ENCODE measurements around the gene PRSS36.
"Not testable (repeated sequence)": the region's sequence is repeated elsewhere in the genome, so short reads cannot be mapped to it uniquely, and the experiment has no call there.

Gene PRSS36

GRCh38 chr16:31148281-31148728 is 1.6 kb downstream of the PRSS36 start:
- Histone ChIP-seq H4K20me1 (ENCODE audit: insufficient read depth) (no peaks in the 10 kb centered on the region), H3K27me3 (ENCODE audit: insufficient read depth, low read depth) (no peaks in the 10 kb centered on the region; the same call in 1 of the 2 replicates), H3K36me3 (ENCODE audit: insufficient read depth) (no peaks in the 10 kb centered on the region), H3K79me2 (ENCODE audit: insufficient read depth, low read depth) (no peaks in the 10 kb centered on the region), H3K27ac (no peak overlapping the region), H3K9ac (no peak overlapping the region), H3K4me3 (IDR thresholded peaks at IDR 0.05; ENCODE audit: insufficient read depth, low read depth, low read length) (no peak overlapping the region), H2AFZ (ENCODE audit: low read depth) (no peak overlapping the region), H3K4me1 (ENCODE audit: low read depth, poor library complexity, severe bottlenecking) (no peaks in the 10 kb centered on the region), H3K4me2 (no peak overlapping the region)
- TF ChIP-seq CTCF (conservative IDR thresholded peaks at IDR 0.05; ENCODE audit: low read depth, low read length), result no peak

- Histone ChIP-seq H3K4me1 (ENCODE audit: low read depth, poor library complexity, severe bottlenecking) (peaks cover 6% of the 10 kb centered on the region), H3K4me3 (IDR thresholded peaks at IDR 0.05; ENCODE audit: insufficient read depth, low read depth, low read length) (no peak overlapping the region), H3K27me3 (ENCODE audit: insufficient read depth, low read depth) (no peaks in the 10 kb centered on the region; the same call in 1 of the 2 replicates), H3K27ac (no peak overlapping the region), H4K20me1 (ENCODE audit: insufficient read depth) (no peaks in the 10 kb centered on the region), H2AFZ (ENCODE audit: low read depth) (no peak overlapping the region), H3K4me2 (no peak overlapping the region), H3K9ac (no peak overlapping the region), H3K79me2 (ENCODE audit: insufficient read depth, low read depth) (no peaks in the 10 kb centered on the region), H3K36me3 (ENCODE audit: insufficient read depth) (no peaks in the 10 kb centered on the region)
- TF ChIP-seq CTCF (conservative IDR thresholded peaks at IDR 0.05; ENCODE audit: low read depth, low read length), result no peak
Observed at GRCh38 chr16:31147574-31147973, 2.3 kb downstream of the PRSS36 start.

GRCh38 chr16:31145398-31145990 is 4.4 kb downstream of the PRSS36 start:
- no peak overlapping the region for H3K4me3 ChIP-seq (IDR thresholded peaks at IDR 0.05; ENCODE audit: insufficient read depth, low read depth, low read length)
- no peaks in the 10 kb centered on the region; the same call in 1 of the 2 replicates for H3K27me3 ChIP-seq (ENCODE audit: insufficient read depth, low read depth)
- H3K4me2 ChIP-seq, result no peak overlapping the region
- peaks cover 19% of the 10 kb centered on the region for H3K4me1 ChIP-seq (ENCODE audit: low read depth, poor library complexity, severe bottlenecking)
- no peak overlapping the region for H2AFZ ChIP-seq (ENCODE audit: low read depth)
- no peaks in the 10 kb centered on the region for H4K20me1 ChIP-seq (ENCODE audit: insufficient read depth)
- H3K36me3 ChIP-seq (ENCODE audit: insufficient read depth), result no peaks in the 10 kb centered on the region
- no peaks in the 10 kb centered on the region for H3K79me2 ChIP-seq (ENCODE audit: insufficient read depth, low read depth)
- no peak overlapping the region for H3K27ac ChIP-seq
- TF ChIP-seq CTCF (conservative IDR thresholded peaks at IDR 0.05; ENCODE audit: low read depth, low read length), result no peak
- no peak overlapping the region for H3K9ac ChIP-seq

- H3K9ac ChIP-seq; H3K4me2 ChIP-seq; H3K27ac ChIP-seq; H3K79me2 ChIP-seq (ENCODE audit: insufficient read depth, low read depth); H2AFZ ChIP-seq (ENCODE audit: low read depth); H4K20me1 ChIP-seq (ENCODE audit: insufficient read depth); H3K4me3 ChIP-seq (IDR thresholded peaks at IDR 0.05; ENCODE audit: insufficient read depth, low read depth, low read length); H3K36me3 ChIP-seq (ENCODE audit: insufficient read depth); H3K27me3 ChIP-seq (ENCODE audit: insufficient read depth, low read depth): not testable (repeated sequence)
- peaks cover 19% of the 10 kb centered on the region for H3K4me1 ChIP-seq (ENCODE audit: low read depth, poor library complexity, severe bottlenecking)
Observed at GRCh38 chr16:31144418-31144817, 5.4 kb downstream of the PRSS36 start.

- Histone ChIP-seq H3K27me3 (ENCODE audit: insufficient read depth, low read depth) (no peaks in the 10 kb centered on the region; the same call in 1 of the 2 replicates), H3K4me3 (IDR thresholded peaks at IDR 0.05; ENCODE audit: insufficient read depth, low read depth, low read length) (no peak overlapping the region), H3K4me1 (ENCODE audit: low read depth, poor library complexity, severe bottlenecking) (peaks cover 19% of the 10 kb centered on the region), H3K9ac (no peak overlapping the region), H4K20me1 (ENCODE audit: insufficient read depth) (no peaks in the 10 kb centered on the region), H3K4me2 (no peak overlapping the region), H3K79me2 (ENCODE audit: insufficient read depth, low read depth) (no peaks in the 10 kb centered on the region), H3K36me3 (ENCODE audit: insufficient read depth) (no peaks in the 10 kb centered on the region), H2AFZ (ENCODE audit: low read depth) (no peak overlapping the region), H3K27ac (no peak overlapping the region)
- no peak for TF ChIP-seq CTCF (conservative IDR thresholded peaks at IDR 0.05; ENCODE audit: low read depth, low read length)
Observed at GRCh38 chr16:31143694-31144148, 6.1 kb downstream of the PRSS36 start.
